GM12875 (cell line): ENCODE data around the gene ZC3H12C.

Source experiments
- H3K4me3 ChIP-seq: one replicate; pipeline ENCODE4 v1.5.1; 2011; ENCODE audit warnings: low read depth, low read length, control low read depth
- TF ChIP-seq, protein P1 (sequence below): IDR thresholded peaks from 2 replicates; pipeline ENCODE4 v1.5.1; 2011; ENCODE audit warnings: low read depth, mild to moderate bottlenecking, control low read depth, inconsistent platforms, low read length, moderate library complexity, borderline replicate concordance; ENCODE audit not compliant: insufficient read depth

The ZC3H12C gene

GRCh38 chr11:110077346-110077745 lies 15.8 kb upstream of the ZC3H12C start:
- TF ChIP-seq, protein P1, sequence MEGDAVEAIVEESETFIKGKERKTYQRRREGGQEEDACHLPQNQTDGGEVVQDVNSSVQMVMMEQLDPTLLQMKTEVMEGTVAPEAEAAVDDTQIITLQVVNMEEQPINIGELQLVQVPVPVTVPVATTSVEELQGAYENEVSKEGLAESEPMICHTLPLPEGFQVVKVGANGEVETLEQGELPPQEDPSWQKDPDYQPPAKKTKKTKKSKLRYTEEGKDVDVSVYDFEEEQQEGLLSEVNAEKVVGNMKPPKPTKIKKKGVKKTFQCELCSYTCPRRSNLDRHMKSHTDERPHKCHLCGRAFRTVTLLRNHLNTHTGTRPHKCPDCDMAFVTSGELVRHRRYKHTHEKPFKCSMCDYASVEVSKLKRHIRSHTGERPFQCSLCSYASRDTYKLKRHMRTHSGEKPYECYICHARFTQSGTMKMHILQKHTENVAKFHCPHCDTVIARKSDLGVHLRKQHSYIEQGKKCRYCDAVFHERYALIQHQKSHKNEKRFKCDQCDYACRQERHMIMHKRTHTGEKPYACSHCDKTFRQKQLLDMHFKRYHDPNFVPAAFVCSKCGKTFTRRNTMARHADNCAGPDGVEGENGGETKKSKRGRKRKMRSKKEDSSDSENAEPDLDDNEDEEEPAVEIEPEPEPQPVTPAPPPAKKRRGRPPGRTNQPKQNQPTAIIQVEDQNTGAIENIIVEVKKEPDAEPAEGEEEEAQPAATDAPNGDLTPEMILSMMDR = no peak
- H3K4me3 ChIP-seq = no peak overlapping the region

- TF ChIP-seq, protein P1 = no peak
- no peak overlapping the region for H3K4me3 ChIP-seq
Observed at GRCh38 chr11:110077831-110078325, 15.3 kb upstream of the ZC3H12C start.

GRCh38 chr11:110078923-110079544 lies 14.2 kb upstream of the ZC3H12C start:
- H3K4me3 ChIP-seq = no peak overlapping the region

GRCh38 chr11:110079726-110080125 lies 13.5 kb upstream of the ZC3H12C start:
- TF ChIP-seq, protein P1 = no peak
- H3K4me3 ChIP-seq = no peak overlapping the region

More at GRCh38 chr11:110078923-110079544, 14.2 kb upstream of the ZC3H12C start:
- TF ChIP-seq, protein P1 = no peak

- no peak overlapping the region for H3K4me3 ChIP-seq
- TF ChIP-seq, protein P1 = no peak
Observed at GRCh38 chr11:110081462-110082376, 11.5 kb upstream of the ZC3H12C start.

- TF ChIP-seq, protein P1 = no peak
- no peak overlapping the region for H3K4me3 ChIP-seq
Observed at GRCh38 chr11:110082899-110083298, 10.3 kb upstream of the ZC3H12C start.
